BJ (cell line): Measurements from ENCODE around the gene MPZL1. TPM values are rescaled to one million over a fixed set of nuclear protein-coding genes. Genes with fewer than 3 reads are reported as not detected.

Source experiments
- CTCF ChIA-PET: fragments of 350-600 bp; formaldehyde crosslinking; extraction: SDS; loops from one replicate; lab custom pipeline; 2021; ENCODE audit warnings: antibody characterized with exemption, inconsistent platforms; lab: Yijun Ruan, JAX
- POLR2A ChIA-PET: fragments of 300-600 bp; sonication (Branson Sonifier 250); formaldehyde crosslinking; extraction: SDS; loops from one replicate; lab custom pipeline; 2021; ENCODE audit warnings: antibody characterized with exemption; lab: Charles Lee
- DNase-seq: peaks from one replicate; pipeline ENCODE4 v3.0.0-alpha.2; 2011; ENCODE audit warnings: low read depth
- H3K27me3 ChIP-seq: 2 replicates; pipeline ENCODE4 v1.6.0; 2011; ENCODE audit warnings: low read length; ENCODE audit not compliant: control insufficient read depth, insufficient read depth
- H3K36me3 ChIP-seq: 2 replicates; pipeline ENCODE4 v1.5.1; 2011; ENCODE audit warnings: low read length; ENCODE audit not compliant: control insufficient read depth, insufficient read depth
- H3K4me3 ChIP-seq: 2 replicates; pipeline ENCODE4 v1.5.1; 2011; ENCODE audit warnings: low read depth, mild to moderate bottlenecking, control low read depth, low read length
- CTCF ChIP-seq: IDR thresholded peaks from 2 replicates; pipeline ENCODE4 v1.5.1; 2011; ENCODE audit warnings: low read depth, mild to moderate bottlenecking, control low read depth, inconsistent platforms, low read length, moderate library complexity; ENCODE audit not compliant: insufficient read depth
- polyA minus RNA-seq: library from RNA; depleted of rRNA, polyadenylated mRNA; stranded (reverse); fragments of >200 nt; gene quantifications from 2 replicates; pipeline ENCODE4 v1.2.3, GENCODE V29; 2011; rRNA and poly(A)+ RNA removed
- polyA plus RNA-seq: library from polyadenylated mRNA; depleted of rRNA; stranded (reverse); fragments of >200 nt; gene quantifications from 2 replicates; pipeline ENCODE4 v1.2.3, GENCODE V29; 2011; rRNA removed

MPZL1 gene
- 79.1 and 125 TPM in 2 replicates for polyA plus RNA-seq
- polyA minus RNA-seq = 62.1 and 64.5 TPM in 2 replicates

- peak; percentile 56 for DNase-seq
- CTCF ChIA-PET = interaction anchor here (0.9 to 1.0 kb wide), 2 partner anchors 74 to 82 kb away, joined by 3 read pairs; no protein-coding TSS in a partner anchor
- POLR2A ChIA-PET = no interaction called here
- TF ChIP-seq CTCF = no peak
- H3K4me3 ChIP-seq = peak within 1 kb of the TSS; percentile 91
- H3K36me3 ChIP-seq = no peaks in the 10 kb centered on the region
- no peaks in the 10 kb centered on the region for H3K27me3 ChIP-seq
Observed at GRCh38 chr1:167721617-167722151, at the start of gene MPZL1. MPZL1 (plus strand) TSS chr1:167721982; CDS start chr1:167722152, 170 bp downstream.

GRCh38 chr1:167672831-167673230 lies 49.0 kb upstream of the MPZL1 start:
- ChIA-PET CTCF (interaction anchor here (1.1 to 5.0 kb wide), 2 partner anchors 15 to 55 kb away, joined by 3 to 24 read pairs; no protein-coding TSS in a partner anchor), POLR2A (no interaction called here)
- TF ChIP-seq CTCF = no peak
- H3K27me3 ChIP-seq = no peaks in the 10 kb centered on the region; the same call in 1 of the 2 replicates
- H3K36me3 ChIP-seq = no peaks in the 10 kb centered on the region
- H3K4me3 ChIP-seq = no peak overlapping the region
- DNase-seq = no peak

- no peak for TF ChIP-seq CTCF
- DNase-seq = no peak
Observed at GRCh38 chr1:167673265-167673664, 48.5 kb upstream of the MPZL1 start.

GRCh38 chr1:167674156-167674555 lies 47.6 kb upstream of the MPZL1 start:
- POLR2A ChIA-PET = no interaction called here
- Histone ChIP-seq H3K4me3 (no peak overlapping the region), H3K36me3 (no peaks in the 10 kb centered on the region), H3K27me3 (no peaks in the 10 kb centered on the region; the same call in 1 of the 2 replicates)
- CTCF ChIA-PET = interaction anchor here (5.0 kb wide), 1 partner anchor 14 kb away, joined by 24 read pairs; no protein-coding TSS in a partner anchor
- no peak for TF ChIP-seq CTCF
- no peak for DNase-seq

More at GRCh38 chr1:167673265-167673664, 48.5 kb upstream of the MPZL1 start:
- Histone ChIP-seq H3K4me3 (no peak overlapping the region), H3K27me3 (no peaks in the 10 kb centered on the region; the same call in 1 of the 2 replicates), H3K36me3 (no peaks in the 10 kb centered on the region)
- POLR2A ChIA-PET = no interaction called here
- CTCF ChIA-PET = interaction anchor here (5.0 kb wide), 1 partner anchor 15 kb away, joined by 24 read pairs; no protein-coding TSS in a partner anchor

- H3K4me3 ChIP-seq = no peak overlapping the region
- CTCF ChIA-PET = interaction anchor here (0.6 to 5.0 kb wide), 4 partner anchors 8 to 82 kb away, joined by 3 to 24 read pairs (median 4); no protein-coding TSS in a partner anchor
- TF ChIP-seq CTCF = no peak
- POLR2A ChIA-PET = no interaction called here
- DNase-seq = no peak
- no peaks in the 10 kb centered on the region; the same call in 1 of the 2 replicates for H3K27me3 ChIP-seq
- H3K36me3 ChIP-seq = no peaks in the 10 kb centered on the region
Observed at GRCh38 chr1:167675440-167675839, 46.3 kb upstream of the MPZL1 start.
